ENCODE results near the gene THADA.

THADA gene

DNA sequence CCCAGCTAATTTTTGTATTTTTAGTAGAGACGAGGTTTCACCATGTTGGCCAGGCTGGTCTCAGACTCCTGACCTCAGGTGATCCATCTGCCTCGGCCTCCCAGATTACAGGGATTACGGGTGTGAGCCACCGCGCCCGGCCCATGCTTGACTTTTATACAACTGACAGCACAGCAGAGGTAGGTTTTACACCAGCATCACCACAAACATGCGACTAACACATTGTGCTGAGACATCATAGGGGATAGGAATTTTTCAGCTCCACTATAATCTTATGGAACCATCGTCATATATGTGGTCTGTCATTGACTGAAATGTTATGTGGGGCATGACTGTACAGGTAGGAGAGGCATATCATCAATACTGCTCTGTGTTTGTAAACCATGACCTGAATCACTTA lies 122.1 kb downstream of the THADA start:
- no peak overlapping the region for H2AFZ ChIP-seq (ENCODE audit: low read depth, low read length, severe bottlenecking)
- no peaks in the 10 kb centered on the region for H3K9me3 ChIP-seq (ENCODE audit: insufficient read depth, low read length)
- no peaks in the 10 kb centered on the region for H3K79me2 ChIP-seq (ENCODE audit: insufficient read depth, low read length)
- H3K9ac ChIP-seq (ENCODE audit: low read length): no peak overlapping the region
- H3K27ac ChIP-seq (ENCODE audit: low read depth, low read length): no peak overlapping the region
- no peak for TF ChIP-seq EZH2phosphoT487 (conservative IDR thresholded peaks at IDR 0.05; ENCODE audit: low read length)
- TF ChIP-seq CTCF (IDR thresholded peaks at IDR 0.05; ENCODE audit: insufficient read depth, low read length, poor library complexity, severe bottlenecking): no peak
- no peak overlapping the region for H3K4me3 ChIP-seq (ENCODE audit: insufficient read depth, low read length, poor library complexity, severe bottlenecking)
- no peaks in the 10 kb centered on the region for H4K20me1 ChIP-seq (ENCODE audit: low read depth, low read length)
- no peaks in the 10 kb centered on the region for H3F3A ChIP-seq (ENCODE audit: insufficient read depth)
- H3K27me3 ChIP-seq (ENCODE audit: low read length): no peaks in the 10 kb centered on the region
- no peaks in the 10 kb centered on the region for H3K9me2 ChIP-seq (replicated peaks; ENCODE audit: insufficient read depth, low read length)
- no peak overlapping the region for H3K4me2 ChIP-seq (ENCODE audit: low read depth, low read length, poor library complexity, severe bottlenecking)
- no peaks in the 10 kb centered on the region for H3K36me3 ChIP-seq (ENCODE audit: low read length)

GRCh38 chr2:43472527-43473194 lies 123.2 kb downstream of the THADA start:
- Histone ChIP-seq H3K9me3 (ENCODE audit: insufficient read depth, low read length) (no peaks in the 10 kb centered on the region), H3F3A (ENCODE audit: insufficient read depth) (no peaks in the 10 kb centered on the region), H3K4me3 (ENCODE audit: insufficient read depth, low read length, poor library complexity, severe bottlenecking) (no peak overlapping the region), H3K27me3 (ENCODE audit: low read length) (no peaks in the 10 kb centered on the region), H3K79me2 (ENCODE audit: insufficient read depth, low read length) (no peaks in the 10 kb centered on the region), H3K36me3 (ENCODE audit: low read length) (no peaks in the 10 kb centered on the region), H3K9ac (ENCODE audit: low read length) (no peak overlapping the region), H4K20me1 (ENCODE audit: low read depth, low read length) (no peaks in the 10 kb centered on the region), H3K4me2 (ENCODE audit: low read depth, low read length, poor library complexity, severe bottlenecking) (no peak overlapping the region), H3K27ac (ENCODE audit: low read depth, low read length) (no peak overlapping the region), H3K9me2 (replicated peaks; ENCODE audit: insufficient read depth, low read length) (no peaks in the 10 kb centered on the region), H2AFZ (ENCODE audit: low read depth, low read length, severe bottlenecking) (no peak overlapping the region)
- TF ChIP-seq CTCF (IDR thresholded peaks at IDR 0.05; ENCODE audit: insufficient read depth, low read length, poor library complexity, severe bottlenecking): no peak
- TF ChIP-seq EZH2phosphoT487 (conservative IDR thresholded peaks at IDR 0.05; ENCODE audit: low read length): no peak

- Histone ChIP-seq H3K79me2 (ENCODE audit: insufficient read depth, low read length) (no peaks in the 10 kb centered on the region), H3K4me3 (ENCODE audit: insufficient read depth, low read length, poor library complexity, severe bottlenecking) (no peak overlapping the region), H3K9me3 (ENCODE audit: insufficient read depth, low read length) (no peaks in the 10 kb centered on the region), H3K36me3 (ENCODE audit: low read length) (no peaks in the 10 kb centered on the region), H3K9me2 (replicated peaks; ENCODE audit: insufficient read depth, low read length) (no peaks in the 10 kb centered on the region), H3K27ac (ENCODE audit: low read depth, low read length) (no peak overlapping the region), H3K9ac (ENCODE audit: low read length) (no peak overlapping the region), H3K27me3 (ENCODE audit: low read length) (no peaks in the 10 kb centered on the region), H4K20me1 (ENCODE audit: low read depth, low read length) (no peaks in the 10 kb centered on the region), H3F3A (ENCODE audit: insufficient read depth) (no peaks in the 10 kb centered on the region), H2AFZ (ENCODE audit: low read depth, low read length, severe bottlenecking) (no peak overlapping the region), H3K4me2 (ENCODE audit: low read depth, low read length, poor library complexity, severe bottlenecking) (no peak overlapping the region)
- TF ChIP-seq CTCF (IDR thresholded peaks at IDR 0.05; ENCODE audit: insufficient read depth, low read length, poor library complexity, severe bottlenecking) (no peak), EZH2phosphoT487 (conservative IDR thresholded peaks at IDR 0.05; ENCODE audit: low read length) (no peak)
Observed at GRCh38 chr2:43469713-43470112, 126.1 kb downstream of the THADA start.
